ENCODE data around the gene S1PR5. TPM values are rescaled to one million over a fixed set of nuclear protein-coding genes. Genes with fewer than 3 reads are reported as not detected.

S1PR5 gene
- total and polyA plus RNA-seq, 10 of the 15 experiments (the other 5 are each of a cell fraction or from before 2014, with no cell fraction given) = 0.04 TPM; not detected in 9

DNA sequence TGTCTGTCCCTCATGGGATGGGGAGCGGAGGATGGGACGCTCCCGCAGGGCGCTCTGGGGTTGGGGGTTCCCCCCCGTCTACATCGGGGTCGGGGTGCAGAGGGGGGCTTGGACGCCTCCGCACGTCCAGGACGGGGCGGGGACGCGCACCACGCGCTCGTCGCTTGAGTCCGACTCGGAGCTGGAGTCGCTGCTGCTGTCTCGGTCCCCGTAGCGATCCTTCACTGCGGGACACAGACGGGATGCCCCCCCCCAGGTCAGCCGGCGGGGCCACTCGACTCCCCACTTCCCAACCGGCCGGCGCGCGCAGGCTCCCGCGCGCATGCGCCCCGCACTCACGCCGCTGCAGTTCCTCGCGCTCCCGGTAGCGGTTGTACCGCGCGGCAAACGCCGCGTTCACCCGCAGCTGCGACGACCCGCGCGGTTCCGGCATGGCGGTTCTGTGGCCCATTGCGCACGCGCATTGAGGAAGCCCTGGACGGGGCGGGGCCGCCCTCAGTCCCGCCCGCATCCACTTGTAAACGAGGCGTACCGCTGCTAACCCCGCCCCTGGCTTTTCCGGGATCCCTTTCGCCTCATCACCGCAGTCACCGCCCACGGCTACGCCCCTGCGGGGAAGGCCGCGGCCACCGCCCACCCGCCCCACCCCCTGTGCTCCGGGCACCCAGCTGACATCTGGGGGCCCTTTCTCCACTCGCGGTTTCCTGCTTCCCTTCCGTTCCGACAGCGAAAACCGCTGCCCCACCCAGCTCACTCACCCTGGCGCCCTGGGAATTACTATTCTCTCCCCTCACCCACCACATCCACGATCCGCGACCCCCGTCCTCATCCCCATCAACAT is 48.5 kb upstream of the S1PR5 start, which contains the start of gene KRI1 (continued):
- TF ChIP-seq KAT2A (conservative IDR thresholded peaks at IDR 0.05; ENCODE audit: control insufficient read depth, low read depth, low read length) (no peak), JUND (IDR thresholded peaks at IDR 0.05; ENCODE audit: low read depth, low read length) (no peak), NR2C1 (IDR thresholded peaks at IDR 0.05) (peak; percentile 44; the same call in 1 of the 2 replicates), ZNF622 (IDR thresholded peaks at IDR 0.05) (no peak), ZNF274 (IDR thresholded peaks at IDR 0.05; ENCODE audit: insufficient read depth, insufficient read length) (no peak), POU2F2 (IDR thresholded peaks at IDR 0.05; ENCODE audit: borderline replicate concordance, low read depth, low read length) (peak; percentile 35; the same call in 1 of the 3 replicates), HCFC1 (IDR thresholded peaks at IDR 0.05; ENCODE audit: low read length) (no peak), NR2C2 (IDR thresholded peaks at IDR 0.05; ENCODE audit: borderline replicate concordance, control insufficient read depth, insufficient read length, low read depth) (no peak), GATAD2B (conservative IDR thresholded peaks at IDR 0.05; ENCODE audit: low read depth) (peak; percentile 93), SREBF1 (IDR thresholded peaks at IDR 0.05; ENCODE audit: low read length) (no peak), SUPT20H (IDR thresholded peaks at IDR 0.05; ENCODE audit: borderline replicate concordance, control insufficient read depth, low read depth, low read length) (no peak), MXI1 (IDR thresholded peaks at IDR 0.05; ENCODE audit: low read depth, low read length) (peak; percentile 34; the same call in 1 of the 2 replicates), RAD21 (IDR thresholded peaks at IDR 0.05; ENCODE audit: insufficient read depth, low read depth, low read length) (no peak), HDAC6 (IDR thresholded peaks at IDR 0.05; ENCODE audit: unreplicated experiment) (no peak)
- TF ChIP-seq, protein P1, sequence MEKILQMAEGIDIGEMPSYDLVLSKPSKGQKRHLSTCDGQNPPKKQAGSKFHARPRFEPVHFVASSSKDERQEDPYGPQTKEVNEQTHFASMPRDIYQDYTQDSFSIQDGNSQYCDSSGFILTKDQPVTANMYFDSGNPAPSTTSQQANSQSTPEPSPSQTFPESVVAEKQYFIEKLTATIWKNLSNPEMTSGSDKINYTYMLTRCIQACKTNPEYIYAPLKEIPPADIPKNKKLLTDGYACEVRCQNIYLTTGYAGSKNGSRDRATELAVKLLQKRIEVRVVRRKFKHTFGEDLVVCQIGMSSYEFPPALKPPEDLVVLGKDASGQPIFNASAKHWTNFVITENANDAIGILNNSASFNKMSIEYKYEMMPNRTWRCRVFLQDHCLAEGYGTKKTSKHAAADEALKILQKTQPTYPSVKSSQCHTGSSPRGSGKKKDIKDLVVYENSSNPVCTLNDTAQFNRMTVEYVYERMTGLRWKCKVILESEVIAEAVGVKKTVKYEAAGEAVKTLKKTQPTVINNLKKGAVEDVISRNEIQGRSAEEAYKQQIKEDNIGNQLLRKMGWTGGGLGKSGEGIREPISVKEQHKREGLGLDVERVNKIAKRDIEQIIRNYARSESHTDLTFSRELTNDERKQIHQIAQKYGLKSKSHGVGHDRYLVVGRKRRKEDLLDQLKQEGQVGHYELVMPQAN (conservative IDR thresholded peaks at IDR 0.05) = peak; percentile 79
- TF ChIP-seq, protein P2, sequence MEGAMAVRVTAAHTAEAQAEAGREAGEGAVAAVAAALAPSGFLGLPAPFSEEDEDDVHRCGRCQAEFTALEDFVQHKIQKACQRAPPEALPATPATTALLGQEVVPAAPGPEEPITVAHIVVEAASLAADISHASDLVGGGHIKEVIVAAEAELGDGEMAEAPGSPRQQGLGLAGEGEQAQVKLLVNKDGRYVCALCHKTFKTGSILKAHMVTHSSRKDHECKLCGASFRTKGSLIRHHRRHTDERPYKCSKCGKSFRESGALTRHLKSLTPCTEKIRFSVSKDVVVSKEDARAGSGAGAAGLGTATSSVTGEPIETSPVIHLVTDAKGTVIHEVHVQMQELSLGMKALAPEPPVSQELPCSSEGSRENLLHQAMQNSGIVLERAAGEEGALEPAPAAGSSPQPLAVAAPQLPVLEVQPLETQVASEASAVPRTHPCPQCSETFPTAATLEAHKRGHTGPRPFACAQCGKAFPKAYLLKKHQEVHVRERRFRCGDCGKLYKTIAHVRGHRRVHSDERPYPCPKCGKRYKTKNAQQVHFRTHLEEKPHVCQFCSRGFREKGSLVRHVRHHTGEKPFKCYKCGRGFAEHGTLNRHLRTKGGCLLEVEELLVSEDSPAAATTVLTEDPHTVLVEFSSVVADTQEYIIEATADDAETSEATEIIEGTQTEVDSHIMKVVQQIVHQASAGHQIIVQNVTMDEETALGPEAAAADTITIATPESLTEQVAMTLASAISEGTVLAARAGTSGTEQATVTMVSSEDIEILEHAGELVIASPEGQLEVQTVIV (IDR thresholded peaks at IDR 0.05; ENCODE audit: borderline replicate concordance, partially characterized antibody) = no peak
- TF ChIP-seq, protein P3, sequence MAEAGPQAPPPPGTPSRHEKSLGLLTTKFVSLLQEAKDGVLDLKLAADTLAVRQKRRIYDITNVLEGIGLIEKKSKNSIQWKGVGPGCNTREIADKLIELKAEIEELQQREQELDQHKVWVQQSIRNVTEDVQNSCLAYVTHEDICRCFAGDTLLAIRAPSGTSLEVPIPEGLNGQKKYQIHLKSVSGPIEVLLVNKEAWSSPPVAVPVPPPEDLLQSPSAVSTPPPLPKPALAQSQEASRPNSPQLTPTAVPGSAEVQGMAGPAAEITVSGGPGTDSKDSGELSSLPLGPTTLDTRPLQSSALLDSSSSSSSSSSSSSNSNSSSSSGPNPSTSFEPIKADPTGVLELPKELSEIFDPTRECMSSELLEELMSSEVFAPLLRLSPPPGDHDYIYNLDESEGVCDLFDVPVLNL (IDR thresholded peaks at IDR 0.05; ENCODE audit: low read depth, low read length) = no peak
- TF ChIP-seq, protein P4, sequence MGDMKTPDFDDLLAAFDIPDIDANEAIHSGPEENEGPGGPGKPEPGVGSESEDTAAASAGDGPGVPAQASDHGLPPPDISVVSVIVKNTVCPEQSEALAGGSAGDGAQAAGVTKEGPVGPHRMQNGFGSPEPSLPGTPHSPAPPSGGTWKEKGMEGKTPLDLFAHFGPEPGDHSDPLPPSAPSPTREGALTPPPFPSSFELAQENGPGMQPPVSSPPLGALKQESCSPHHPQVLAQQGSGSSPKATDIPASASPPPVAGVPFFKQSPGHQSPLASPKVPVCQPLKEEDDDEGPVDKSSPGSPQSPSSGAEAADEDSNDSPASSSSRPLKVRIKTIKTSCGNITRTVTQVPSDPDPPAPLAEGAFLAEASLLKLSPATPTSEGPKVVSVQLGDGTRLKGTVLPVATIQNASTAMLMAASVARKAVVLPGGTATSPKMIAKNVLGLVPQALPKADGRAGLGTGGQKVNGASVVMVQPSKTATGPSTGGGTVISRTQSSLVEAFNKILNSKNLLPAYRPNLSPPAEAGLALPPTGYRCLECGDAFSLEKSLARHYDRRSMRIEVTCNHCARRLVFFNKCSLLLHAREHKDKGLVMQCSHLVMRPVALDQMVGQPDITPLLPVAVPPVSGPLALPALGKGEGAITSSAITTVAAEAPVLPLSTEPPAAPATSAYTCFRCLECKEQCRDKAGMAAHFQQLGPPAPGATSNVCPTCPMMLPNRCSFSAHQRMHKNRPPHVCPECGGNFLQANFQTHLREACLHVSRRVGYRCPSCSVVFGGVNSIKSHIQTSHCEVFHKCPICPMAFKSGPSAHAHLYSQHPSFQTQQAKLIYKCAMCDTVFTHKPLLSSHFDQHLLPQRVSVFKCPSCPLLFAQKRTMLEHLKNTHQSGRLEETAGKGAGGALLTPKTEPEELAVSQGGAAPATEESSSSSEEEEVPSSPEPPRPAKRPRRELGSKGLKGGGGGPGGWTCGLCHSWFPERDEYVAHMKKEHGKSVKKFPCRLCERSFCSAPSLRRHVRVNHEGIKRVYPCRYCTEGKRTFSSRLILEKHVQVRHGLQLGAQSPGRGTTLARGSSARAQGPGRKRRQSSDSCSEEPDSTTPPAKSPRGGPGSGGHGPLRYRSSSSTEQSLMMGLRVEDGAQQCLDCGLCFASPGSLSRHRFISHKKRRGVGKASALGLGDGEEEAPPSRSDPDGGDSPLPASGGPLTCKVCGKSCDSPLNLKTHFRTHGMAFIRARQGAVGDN (IDR thresholded peaks at IDR 0.05) = peak; percentile 77; the same call in 1 of the 2 replicates

Data from GM12878 (cell line).